Adrenal gland (tissue), 12 donors: ENCODE measurements around the gene FAM181B. TPM values are rescaled to one million over a fixed set of nuclear protein-coding genes. Genes with fewer than 3 reads are reported as not detected.

Source experiments
- DNase-seq, 7 donors: peaks; one replicate each; pipeline ENCODE4 v3.0.0-alpha.2; 2019 to 2020
- H3K27ac ChIP-seq, 5 donors: fragments of 200-600 bp; sonication (generic) in 4 of 5; 1 replicate in 3 of 5; 2 replicates in 2 of 5; pipeline versions ENCODE4 v1.5.1 to v1.8.0; 2016 to 2020; ENCODE audit warnings: mild to moderate bottlenecking in 1 of 5
- H3K27me3 ChIP-seq: fragments of 200-600 bp; 2 replicates; pipeline ENCODE4 v1.8.0; 2021
- H3K36me3 ChIP-seq, 2 donors: fragments of 200-600 bp; replicated peaks in 1 of 2; 1 replicate in 1 of 2; 2 replicates in 1 of 2; pipeline versions ENCODE4 v1.5.1 to v1.8.0; 2018 to 2022
- H3K4me1 ChIP-seq, 2 donors: fragments of 200-600 bp; replicated peaks in 1 of 2; 1 replicate in 1 of 2; 2 replicates in 1 of 2; pipeline versions ENCODE4 v1.5.1 to v1.8.0; 2018 to 2021
- H3K4me3 ChIP-seq, 4 donors: fragments of 200-600 bp; sonication (generic) in 3 of 4; one replicate each; pipeline ENCODE4 v1.5.1; 2016 to 2018
- H3K9me3 ChIP-seq, 3 donors: fragments of 200-600 bp; sonication (generic) in 1 of 3; replicated peaks in 1 of 3; 1 replicate in 2 of 3; 2 replicates in 1 of 3; pipeline versions ENCODE4 v1.5.1 to v1.8.0; 2016 to 2021
- CTCF ChIP-seq, 6 experiments: fragments of 450-650 bp in 4 of 6; fragments of 200-600 bp in 2 of 6; sonication (generic) in 1 of 6; IDR thresholded peaks; 1 replicate in 5 of 6; 2 replicates in 1 of 6; pipeline versions ENCODE4 v1.5.1 to v1.8.0; 2016 to 2021; ENCODE audit warnings: antibody characterized with exemption in 6 of 6, mild to moderate bottlenecking in 2 of 6, moderate library complexity in 1 of 6
- POLR2A ChIP-seq, 2 donors: fragments of 450-650 bp; IDR thresholded peaks; one replicate each; pipeline ENCODE4 v1.6.1; 2017; ENCODE audit warnings: antibody characterized with exemption in 2 of 2, mild to moderate bottlenecking in 2 of 2, moderate library complexity in 1 of 2
- WGBS, 4 donors: extraction: QIAGEN DNeasy Blood & Tissue Kit in 2 of 4; methylation state at CpG; one replicate each; pipeline versions ENCODE4 v1.1.5 to v1.1.7; 2013 to 2017; 5-methylcytosine and 5-hydroxymethylcytosine counted together
- intact Hi-C, 2 donors: fragments of 100-400 bp; cut with DNase I; formaldehyde crosslinking; loops; one replicate each; pipeline versions ENCODE4 v1.14.1 to v1.15.0; 2022 to 2023
- polyA plus RNA-seq, 3 donors: library from polyadenylated mRNA; stranded (reverse); fragments of 200-250 nt in 2 of 3; fragments of 350-450 nt in 1 of 3; fragmentation: Illumina TruSeq in 1 of 3; extraction: RNeasy Lipid Tissue Mini Kit (QIAGEN cat#74804) in 1 of 3; gene quantifications; one replicate each; pipeline ENCODE4 v1.2.3, GENCODE V29; 2013 to 2014
- small RNA-seq, 2 donors: library from RNA; depleted of rRNA; stranded (forward); fragments of <200 nt; gene quantifications; one replicate each; pipeline ENCODE3, GENCODE V24; 2016
- total RNA-seq, 9 donors: library from RNA; depleted of rRNA in 4 of 9; stranded (reverse); fragments of >200 nt in 4 of 9; fragments of 120-200 nt in 1 of 9; fragmentation: NEBNext Ultra II Directional in 1 of 9; extraction: Animal tissue kit (Norgen Biotek cat#: 25700) in 1 of 9; gene quantifications; one replicate each; pipeline versions ENCODE4 v1.1.0 to v1.2.4, GENCODE V29; 2013 to 2023
- donor health status: healthy with polysubstance abuse.
- donor health status: Bipolar disorder and iron deficiency.
- donor health status: DM: yes; HTN: yes; CAD: no.
- donor health status: DM: no; HTN: no; CAD: no.
- donor health status: DM: no; HTN: no; CAD: no.
- donor health status: DM: yes; HTN: yes; CAD: no.

The FAM181B gene
- total and polyA plus RNA-seq, 12 donors, result 0.04 to 3.2 (median 0.99) TPM; not detected in 2

- no peak for DNase-seq
- Histone ChIP-seq H3K4me3 (no peak overlapping the region), H3K36me3 (no peaks in the 10 kb centered on the region), H3K4me1 (no peaks in the 10 kb centered on the region), H3K9me3 (no peaks in the 10 kb centered on the region), H3K27me3 (peaks cover 6% of the 10 kb centered on the region), H3K27ac (no peak overlapping the region)
- TF ChIP-seq POLR2A (IDR thresholded peaks at IDR 0.05) (no peak), CTCF (IDR thresholded peaks at IDR 0.05) (no peak)
- intact Hi-C loops, result no loop called here
- WGBS, 4 donors, result 58 to 73% (median 68%) methylated on average over 2 of the region's 2 CpGs
Measured at GRCh38 chr11:82686211-82686610, 47.5 kb downstream of the FAM181B start.

- no peaks in the 10 kb centered on the region for H3K36me3 ChIP-seq
- H3K4me1 ChIP-seq, result no peaks in the 10 kb centered on the region
- H3K9me3 ChIP-seq, result no peaks in the 10 kb centered on the region
- 78 to 92% (median 87%) methylated on average over 3 to 5 of the region's 5 CpGs for WGBS, 4 donors
- no peak for TF ChIP-seq CTCF (IDR thresholded peaks at IDR 0.05)
- no peak for TF ChIP-seq POLR2A (IDR thresholded peaks at IDR 0.05)
- no peak overlapping the region for H3K27ac ChIP-seq
- DNase-seq, result no peak
- H3K27me3 ChIP-seq, result peaks cover 6% of the 10 kb centered on the region
- H3K4me3 ChIP-seq, result no peak overlapping the region
- intact Hi-C loops, result no loop called here
Measured at GRCh38 chr11:82683029-82683428, 50.6 kb downstream of the FAM181B start.

- intact Hi-C loops, result no loop called here
- no peak overlapping the region for H3K27ac ChIP-seq
- no peaks in the 10 kb centered on the region for H3K4me1 ChIP-seq
- no peak overlapping the region for H3K4me3 ChIP-seq
- no peaks in the 10 kb centered on the region for H3K36me3 ChIP-seq
- H3K27me3 ChIP-seq, result peaks cover 6% of the 10 kb centered on the region
- H3K9me3 ChIP-seq, result no peaks in the 10 kb centered on the region
- TF ChIP-seq POLR2A (IDR thresholded peaks at IDR 0.05) (no peak), CTCF (IDR thresholded peaks at IDR 0.05) (peak in 5 of 6 experiments; percentile 56 to 95 (median 76))
- DNase-seq, result peak in 4 of 7 donors; percentile 12 to 27 (median 25)
- WGBS, 4 donors, result 14 to 17% (median 17%) methylated on average over 6 of the region's 6 CpGs
Measured at GRCh38 chr11:82682003-82682751, 51.5 kb downstream of the FAM181B start.

GRCh38 chr11:82680252-82680651, 53.4 kb downstream of the FAM181B start:
- no peaks in the 10 kb centered on the region for H3K4me1 ChIP-seq
- no peak overlapping the region for H3K4me3 ChIP-seq
- peaks cover 6% of the 10 kb centered on the region for H3K27me3 ChIP-seq
- 61 to 75% (median 63%) methylated on average over 1 of the region's 1 CpG for WGBS, 4 donors
- intact Hi-C loops, result no loop called here
- H3K9me3 ChIP-seq, result no peaks in the 10 kb centered on the region
- TF ChIP-seq CTCF (IDR thresholded peaks at IDR 0.05), result no peak
- no peak for TF ChIP-seq POLR2A (IDR thresholded peaks at IDR 0.05)
- no peak for DNase-seq
- no peak overlapping the region for H3K27ac ChIP-seq
- H3K36me3 ChIP-seq, result no peaks in the 10 kb centered on the region

Small RNA genes lying within 50 kb of the gene (small RNA-seq; reads per million reads assigned to genes)
- gene RPS28P7, result 0.58 to 0.95 reads per million in 2 donors

Other genes starting within 250 kb of the FAM181B start
- gene PRCP, start 166.6 kb upstream of the FAM181B start, total RNA-seq, result 100 to 1,000 TPM in 8 of 9 donors, 10 to 100 TPM in 1; 79.9 to 169 (median 136) TPM
- 100 to 1,000 TPM in 1 of 3 donors, 10 to 100 TPM in 2; 29.9 to 196 (median 37.9) TPM for gene PRCP, start 166.6 kb upstream of the FAM181B start, polyA plus RNA-seq
- gene DDIAS, start 167.9 kb upstream of the FAM181B start, total RNA-seq, result 1 to 10 TPM in 5 of 9 donors, under 1 TPM in 4; 0.17 to 2.7 (median 1.0) TPM
- 1 to 10 TPM in 1 of 3 donors, under 1 TPM in 2; 0.27 to 1.4 (median 0.48) TPM for gene DDIAS, start 167.9 kb upstream of the FAM181B start, polyA plus RNA-seq